NK-92 treated with Interleukin-12 subunit alpha and Interleukin-12 subunit beta, amount 100 ng/mL, for 24 hours (cell line): Measurements from ENCODE around the gene SERPINB1.
"Not testable (repeated sequence)": the region's sequence is repeated elsewhere in the genome, so short reads cannot be mapped to it uniquely, and the experiment has no call there.

Source experiments
- DNase-seq: peaks from one replicate; lab custom pipeline; 2025; lab: John Stamatoyannopoulos, UW

Gene SERPINB1

GRCh38 chr6:2866171-2866846 lies 24.6 kb upstream of the SERPINB1 start:
- no peak for DNase-seq

DNA sequence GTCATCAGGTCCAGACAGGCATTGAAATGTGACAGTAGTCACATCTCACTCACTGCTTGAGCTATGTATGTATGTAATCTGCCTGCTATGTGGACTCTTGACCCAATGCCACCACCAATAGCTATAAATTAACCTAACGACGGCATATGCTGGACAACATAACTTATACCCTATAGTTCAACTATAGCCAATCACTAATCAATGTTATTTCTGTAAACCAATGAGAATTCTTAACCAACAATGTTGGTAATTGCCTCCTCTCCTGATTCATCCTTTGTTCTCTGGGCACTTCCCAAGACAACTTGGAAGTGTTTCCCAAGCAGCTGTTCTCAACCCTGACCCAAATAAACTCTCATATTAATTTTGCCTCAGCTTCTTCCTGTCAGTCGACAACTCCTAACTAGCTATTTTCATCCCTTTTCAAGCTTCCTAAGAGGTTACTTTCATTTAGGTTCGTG lies 24.1 kb upstream of the SERPINB1 start:
- no peak for DNase-seq

DNA sequence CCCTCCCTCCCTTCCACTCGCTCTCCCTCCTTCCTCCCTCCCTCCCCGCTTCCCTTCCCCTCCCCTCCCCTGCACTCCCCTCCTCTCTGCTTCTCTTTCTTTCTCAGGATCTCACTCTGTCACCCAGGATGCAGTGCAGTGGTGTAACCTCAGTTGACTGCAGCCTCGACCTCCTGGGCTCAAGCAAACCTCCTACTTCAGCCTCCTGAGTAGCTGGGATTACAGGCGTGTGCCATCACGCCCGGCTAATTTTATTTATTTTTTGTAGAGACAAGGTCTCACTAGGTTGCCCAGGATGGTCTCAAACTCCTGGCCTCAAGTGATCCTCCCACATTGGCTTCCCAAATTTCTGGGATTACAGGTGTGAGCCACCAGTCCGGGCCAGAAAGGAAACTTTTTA lies 23.6 kb upstream of the SERPINB1 start:
- DNase-seq = no peak

- no peak for DNase-seq
Measured at GRCh38 chr6:2863901-2864300, 22.2 kb upstream of the SERPINB1 start.

- DNase-seq = no peak
Measured at GRCh38 chr6:2862712-2863181, 21.1 kb upstream of the SERPINB1 start.

DNA sequence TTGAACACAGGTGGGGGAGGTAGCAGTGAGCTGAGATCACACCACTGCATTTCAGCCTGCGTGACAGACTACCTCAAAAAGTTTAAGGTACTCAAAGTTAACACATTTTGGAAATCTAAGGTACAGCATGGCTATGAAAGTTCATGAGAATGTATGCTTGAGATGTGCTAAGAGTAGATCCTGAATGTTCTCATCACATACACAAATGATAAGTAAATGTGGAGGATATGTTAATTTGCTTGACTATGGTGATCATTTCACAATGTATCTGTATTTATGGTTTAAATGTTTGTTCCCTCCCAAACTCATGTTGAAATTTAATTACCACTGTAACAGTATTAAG lies 20.1 kb upstream of the SERPINB1 start:
- DNase-seq = no peak

DNA sequence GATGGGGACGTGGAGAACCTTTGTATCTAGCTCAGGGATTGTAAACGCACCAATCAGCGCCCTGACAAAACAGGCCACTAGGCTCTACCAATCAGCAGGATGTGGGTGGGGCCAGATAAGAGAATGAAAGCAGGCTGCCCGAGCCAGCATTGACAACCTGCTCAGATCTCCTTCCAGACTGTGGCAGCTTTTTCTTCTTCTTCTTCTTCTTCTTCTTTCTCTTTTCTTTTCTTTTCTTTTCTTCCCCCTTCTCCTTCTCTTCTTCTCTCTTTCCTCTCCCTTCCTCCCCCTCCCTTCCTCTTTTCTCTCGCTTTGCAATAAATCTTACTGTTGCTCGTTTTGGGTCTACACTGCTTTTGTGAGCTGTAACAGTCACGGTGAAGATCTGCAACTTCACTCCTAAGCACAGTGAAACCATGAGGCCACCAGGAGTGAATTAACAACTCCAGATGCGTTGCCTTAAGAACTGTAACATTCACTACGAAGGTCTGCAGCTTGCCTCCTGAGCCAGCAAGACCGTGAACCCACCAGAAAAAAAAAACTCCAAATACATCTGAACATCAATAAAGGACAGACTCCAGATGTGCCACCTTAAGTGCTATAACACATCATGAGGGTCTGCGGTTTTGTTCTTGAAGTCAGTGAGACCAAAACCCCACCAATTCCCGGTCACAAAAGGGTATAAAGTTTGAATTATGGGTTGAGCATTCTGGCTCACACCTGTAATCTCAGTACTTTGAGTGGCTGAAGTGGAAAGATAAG lies 19.6 kb upstream of the SERPINB1 start:
- DNase-seq = no peak

- DNase-seq = not testable (repeated sequence)
Measured at GRCh38 chr6:2860706-2861059, 19.0 kb upstream of the SERPINB1 start.

GRCh38 chr6:2859798-2860705 lies 18.4 kb upstream of the SERPINB1 start:
- DNase-seq = not testable (repeated sequence)

DNA sequence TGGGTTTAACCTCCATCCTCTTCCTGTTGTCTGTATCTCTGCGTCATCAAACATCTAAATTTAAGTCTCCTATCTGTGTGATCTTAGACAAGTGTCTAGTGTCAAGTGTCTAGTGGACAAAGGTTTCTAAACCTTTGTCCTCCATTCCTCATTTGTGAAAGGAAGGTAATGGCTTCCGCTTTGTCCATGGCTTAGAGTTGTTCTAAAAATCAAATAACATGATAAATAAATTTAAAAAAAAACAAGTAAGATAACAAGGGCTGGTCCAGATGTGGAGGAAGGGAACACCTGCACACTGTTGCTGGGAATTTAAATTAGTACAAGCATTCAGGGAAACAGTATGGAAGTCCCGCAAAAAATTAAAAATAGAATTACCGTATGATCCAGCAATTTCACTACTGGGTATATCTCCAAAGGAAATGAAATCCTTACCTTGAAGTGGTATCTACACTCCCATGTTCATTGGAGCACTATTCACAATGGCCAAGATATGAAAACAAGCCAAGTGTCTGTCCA lies 17.6 kb upstream of the SERPINB1 start:
- no peak for DNase-seq

- DNase-seq = peak; percentile 95
Measured at GRCh38 chr6:2857580-2858337, 16.1 kb upstream of the SERPINB1 start.

- no peak for DNase-seq
Measured at GRCh38 chr6:2857185-2857579, 15.5 kb upstream of the SERPINB1 start.

GRCh38 chr6:2855061-2855519 lies 13.4 kb upstream of the SERPINB1 start:
- DNase-seq = no peak

GRCh38 chr6:2854396-2854982 lies 12.8 kb upstream of the SERPINB1 start:
- no peak for DNase-seq

- peak; percentile 75 for DNase-seq
Measured at GRCh38 chr6:2853769-2854395, 12.2 kb upstream of the SERPINB1 start.

GRCh38 chr6:2853378-2853768 lies 11.7 kb upstream of the SERPINB1 start:
- DNase-seq = not testable (repeated sequence)

- DNase-seq = no peak
Measured at GRCh38 chr6:2852921-2853322, 11.3 kb upstream of the SERPINB1 start.

GRCh38 chr6:2852514-2852855 lies 10.8 kb upstream of the SERPINB1 start:
- no peak for DNase-seq

- DNase-seq = no peak
Measured at GRCh38 chr6:2851727-2852513, 10.3 kb upstream of the SERPINB1 start.
